ENCODE results near the gene ERLEC1. TPM values are rescaled to one million over a fixed set of nuclear protein-coding genes. Genes with fewer than 3 reads are reported as not detected.

ERLEC1 gene
- total and polyA plus RNA-seq, 2 of the 4 experiments (the other 2 are of a cell fraction) = 40.3 to 53.4 TPM

- H4K8ac ChIP-seq (ENCODE audit: low read depth in 2 of 2, low read length in 2 of 2) = no peak overlapping the region
- no peak overlapping the region for H3K56ac ChIP-seq (ENCODE audit: extremely low read depth, insufficient read depth, low read length)
- dilution Hi-C loops (cut with HindIII; ENCODE audit: low sequenced_read_pairs, unreplicated experiment) = no loop called here
- no peak overlapping the region for H3K4me2 ChIP-seq (ENCODE audit: low read depth, low read length)
- H2BK120ac ChIP-seq (ENCODE audit: low read depth, low read length) = no peak overlapping the region
- H3K79me1 ChIP-seq (ENCODE audit: low read depth in 1 of 2, low read length in 2 of 2) = peaks cover 2 to 10% of the 10 kb centered on the region in 2 experiments; a peak in 3 of 4 replicates
- H3K9ac ChIP-seq (ENCODE audit: low read depth, low read length) = no peak overlapping the region
- H3K9me1 ChIP-seq (ENCODE audit: insufficient read depth, low read length) = no peaks in the 10 kb centered on the region; the same call in 1 of the 2 replicates
- intact Hi-C loops (cut with micrococcal nuclease) = no loop called here
- no peak overlapping the region for H3K14ac ChIP-seq (replicated peaks; ENCODE audit: low read depth, low read length)
- no peak for DNase-seq
- H2AK9ac ChIP-seq (replicated peaks; ENCODE audit: low read depth, low read length, poor library complexity) = no peak overlapping the region
- WGBS, 2 experiments (ENCODE audit: extremely low coverage in 2 of 2, insufficient read length in 1 of 2) = no CpG with 5 or more reads among the region's 5 CpGs
- H3K23ac ChIP-seq (ENCODE audit: low read depth, low read length) = no peak overlapping the region
- no peak overlapping the region for H2BK20ac ChIP-seq (ENCODE audit: low read depth, low read length)
- CTCF ChIA-PET = interaction anchor here (1.2 kb wide), 1 partner anchor 9 kb away, joined by 4 read pairs; no protein-coding TSS in a partner anchor
- no peak overlapping the region for H4K5ac ChIP-seq (ENCODE audit: low read depth, low read length)
- no peak for ATAC-seq (ENCODE audit: low read depth)
- no peak overlapping the region for H2BK15ac ChIP-seq (ENCODE audit: low read depth, low read length)
- H2AK5ac ChIP-seq (ENCODE audit: low read depth, low read length) = no peak overlapping the region
- in situ Hi-C loops (cut with MboI; ENCODE audit: low sequenced_read_pairs) = no loop called here
- H3K9me3 ChIP-seq (ENCODE audit: control insufficient read depth, insufficient read depth, low read length) = no peaks in the 10 kb centered on the region
- no peak for TF ChIP-seq CHD1 (IDR thresholded peaks at IDR 0.05; ENCODE audit: low read depth, low read length)
- TF ChIP-seq FOS (IDR thresholded peaks at IDR 0.05; ENCODE audit: low read depth, low read length) = no peak
- no peak for TF ChIP-seq MAFK (IDR thresholded peaks at IDR 0.05; ENCODE audit: low read depth, low read length)
- no peak overlapping the region for H3K4me3 ChIP-seq (ENCODE audit: insufficient read depth, low read depth, low read length)
- H3K4ac ChIP-seq (ENCODE audit: low read depth, low read length) = no peak overlapping the region
- H3K18ac ChIP-seq (ENCODE audit: low read depth, low read length) = no peak overlapping the region
- no peaks in the 10 kb centered on the region for H4K20me1 ChIP-seq (ENCODE audit: insufficient read depth, low read length)
- no peak overlapping the region for H4K91ac ChIP-seq (ENCODE audit: insufficient read depth, low read depth, low read length)
- POLR2A ChIA-PET (ENCODE audit: unreplicated experiment) = no interaction called here
- no peaks in the 10 kb centered on the region for H3K4me1 ChIP-seq (ENCODE audit: control insufficient read depth, insufficient read depth, low read length)
- H2BK5ac ChIP-seq (ENCODE audit: low read depth, low read length, poor library complexity, severe bottlenecking) = no peak overlapping the region
- H3K36me3 ChIP-seq (ENCODE audit: control insufficient read depth, insufficient read depth, low read length) = peaks cover 24% of the 10 kb centered on the region
- H3K27me3 ChIP-seq (ENCODE audit: control insufficient read depth, insufficient read depth, low read length) = no peaks in the 10 kb centered on the region
- H3K27ac ChIP-seq (ENCODE audit: insufficient read depth, low read length) = no peak overlapping the region
- BruUV-seq (replicated peaks) = no TSS peak
- H2AFZ ChIP-seq (replicated peaks; ENCODE audit: low read length, poor library complexity) = no peak overlapping the region
Measured at GRCh38 chr2:53867169-53867568, 80.3 kb downstream of the ERLEC1 start.
